Osteocyte (in vitro differentiated cells): ENCODE measurements around the gene MINDY1. TPM values are rescaled to one million over a fixed set of nuclear protein-coding genes. Genes with fewer than 3 reads are reported as not detected.

Source experiments
- DNase-seq: peaks from one replicate; pipeline ENCODE4 v3.0.0; 2021; ENCODE audit warnings: mixed read lengths; ENCODE audit not compliant: unreplicated experiment; ENCODE audit errors: extremely low spot score
- H3K27ac Mint-ChIP-seq: one replicate; pipeline ENCODE4 v1.8.0; 2021; ENCODE audit warnings: mild to moderate bottlenecking, mixed read lengths; ENCODE audit not compliant: unreplicated experiment
- H3K27me3 Mint-ChIP-seq: one replicate; pipeline ENCODE4 v1.8.0; 2021; ENCODE audit warnings: mixed read lengths; ENCODE audit not compliant: unreplicated experiment
- H3K36me3 Mint-ChIP-seq: one replicate; pipeline ENCODE4 v1.8.0; 2021; ENCODE audit warnings: mixed read lengths; ENCODE audit not compliant: unreplicated experiment
- H3K4me1 Mint-ChIP-seq: one replicate; pipeline ENCODE4 v1.8.0; 2021; ENCODE audit warnings: mixed read lengths; ENCODE audit not compliant: unreplicated experiment
- H3K4me3 Mint-ChIP-seq: one replicate; pipeline ENCODE4 v1.8.0; 2021; ENCODE audit warnings: mild to moderate bottlenecking, moderate library complexity, mixed read lengths; ENCODE audit not compliant: unreplicated experiment
- H3K9me3 Mint-ChIP-seq: one replicate; pipeline ENCODE4 v1.8.0; 2021; ENCODE audit warnings: mixed read lengths; ENCODE audit not compliant: unreplicated experiment
- CTCF ChIP-seq: fragments of 200-600 bp; sonication (generic); IDR thresholded peaks from 2 replicates; pipeline ENCODE4 v1.5.0; 2021; ENCODE audit warnings: antibody characterized with exemption, mild to moderate bottlenecking, moderate library complexity
- total RNA-seq: library from RNA; stranded (reverse); gene quantifications from 2 replicates; pipeline ENCODE4 v1.2.1, GENCODE V29; 2021

MINDY1 gene
- total RNA-seq, 1 donor from 2014 or later: 22.2 TPM

- Mint-ChIP-seq H3K9me3 (no peaks in the 10 kb centered on the region), H3K36me3 (peaks cover 59% of the 10 kb centered on the region), H3K27me3 (no peaks in the 10 kb centered on the region), H3K27ac (no peak overlapping the region), H3K4me1 (peaks cover 9% of the 10 kb centered on the region), H3K4me3 (no peak overlapping the region)
- TF ChIP-seq CTCF: no peak
- DNase-seq: no peak
These were observed 41.1 kb downstream of the MINDY1 start for GRCh38 chr1:150965605-150966004.

- H3K4me3 Mint-ChIP-seq: no peak overlapping the region
- H3K27ac Mint-ChIP-seq: no peak overlapping the region
These were observed 42.6 kb downstream of the MINDY1 start for GRCh38 chr1:150964164-150964489.

GRCh38 chr1:150963321-150964163 is 43.2 kb downstream of the MINDY1 start:
- H3K9me3 Mint-ChIP-seq: no peaks in the 10 kb centered on the region
- H3K36me3 Mint-ChIP-seq: peaks cover 74% of the 10 kb centered on the region
- H3K4me1 Mint-ChIP-seq: no peaks in the 10 kb centered on the region
- DNase-seq: no peak
- no peak overlapping the region for H3K4me3 Mint-ChIP-seq
- TF ChIP-seq CTCF: no peak
- H3K27me3 Mint-ChIP-seq: no peaks in the 10 kb centered on the region
- H3K27ac Mint-ChIP-seq: peak overlapping the region; percentile 44

More at GRCh38 chr1:150964164-150964489, 42.6 kb downstream of the MINDY1 start:
- Mint-ChIP-seq H3K4me1 (peaks cover 3% of the 10 kb centered on the region), H3K9me3 (no peaks in the 10 kb centered on the region), H3K27me3 (no peaks in the 10 kb centered on the region), H3K36me3 (peaks cover 71% of the 10 kb centered on the region)
- TF ChIP-seq CTCF: no peak
- DNase-seq: no peak

- Mint-ChIP-seq H3K9me3 (no peaks in the 10 kb centered on the region), H3K4me1 (no peaks in the 10 kb centered on the region), H3K27me3 (no peaks in the 10 kb centered on the region), H3K36me3 (peaks cover 65% of the 10 kb centered on the region), H3K4me3 (no peak overlapping the region), H3K27ac (no peak overlapping the region)
- TF ChIP-seq CTCF: no peak
- no peak for DNase-seq
These were observed 44.9 kb downstream of the MINDY1 start for GRCh38 chr1:150961756-150962155.

GRCh38 chr1:150960646-150961045 is 46.1 kb downstream of the MINDY1 start:
- DNase-seq: no peak
- Mint-ChIP-seq H3K9me3 (no peaks in the 10 kb centered on the region), H3K4me3 (no peak overlapping the region), H3K36me3 (peaks cover 55% of the 10 kb centered on the region), H3K4me1 (no peaks in the 10 kb centered on the region), H3K27me3 (no peaks in the 10 kb centered on the region), H3K27ac (no peak overlapping the region)
- no peak for TF ChIP-seq CTCF
